Effector CD8-positive, alpha-beta T cell (primary cell): ENCODE measurements around the gene TEX51.

Experiments
- DNase-seq: peaks from one replicate; lab custom pipeline; 2025; lab: John Stamatoyannopoulos, UW

TEX51 gene

DNA sequence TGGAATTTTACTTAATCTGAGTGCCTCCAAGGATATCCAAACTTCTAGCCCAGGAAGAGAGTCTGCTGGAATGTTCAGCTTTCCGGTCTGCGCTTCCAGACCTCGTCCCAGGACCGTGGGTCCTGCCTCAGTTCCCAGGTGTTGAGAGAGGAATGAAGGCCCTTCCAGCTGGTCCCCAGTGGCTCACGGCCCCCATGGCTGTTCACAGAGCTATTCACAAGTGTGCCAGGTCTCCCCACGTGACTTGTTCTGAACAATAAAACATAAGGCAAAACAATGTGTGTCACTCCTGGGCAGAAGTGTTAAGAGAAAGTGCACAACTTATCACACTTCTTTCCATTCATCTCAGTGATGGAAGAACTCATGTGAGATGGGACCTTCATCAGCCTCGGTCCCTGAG, 20.1 kb upstream of the TEX51 start:
- no peak for DNase-seq

DNA sequence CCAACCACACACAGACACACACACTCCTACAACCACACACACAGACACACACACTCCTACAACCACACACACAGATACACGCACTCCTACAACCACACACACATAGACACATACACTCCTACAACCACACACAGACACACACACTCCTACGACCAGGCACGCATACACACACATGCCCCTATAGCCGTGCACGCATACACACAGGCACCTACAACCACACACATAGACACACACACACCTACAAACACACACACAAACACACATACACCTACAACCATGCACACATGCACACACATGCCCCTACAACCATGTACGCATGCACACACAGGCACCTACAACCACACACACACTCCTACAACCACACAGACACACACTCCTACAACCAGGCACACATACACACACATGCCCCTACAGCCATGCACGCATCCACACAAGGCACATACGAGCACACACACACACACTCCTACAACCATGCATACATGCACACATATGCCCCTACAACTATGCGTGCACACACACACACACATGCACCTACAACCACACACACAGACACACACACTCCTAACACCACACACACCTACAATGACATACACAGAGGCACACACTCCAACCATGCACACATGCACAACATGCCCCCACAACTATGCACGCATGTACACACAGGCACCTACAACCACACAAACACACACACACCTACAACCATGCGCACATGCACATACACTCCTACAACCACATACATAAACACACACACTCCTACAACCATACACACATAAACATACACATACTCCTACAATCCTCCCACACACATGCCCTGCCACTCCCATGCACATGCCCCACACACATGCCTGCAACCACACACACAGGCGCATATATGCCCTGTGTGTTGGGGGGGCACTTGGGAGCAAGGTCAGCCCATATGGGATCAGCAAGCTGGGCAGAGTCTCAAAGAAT, 19.1 kb upstream of the TEX51 start:
- no peak for DNase-seq

DNA sequence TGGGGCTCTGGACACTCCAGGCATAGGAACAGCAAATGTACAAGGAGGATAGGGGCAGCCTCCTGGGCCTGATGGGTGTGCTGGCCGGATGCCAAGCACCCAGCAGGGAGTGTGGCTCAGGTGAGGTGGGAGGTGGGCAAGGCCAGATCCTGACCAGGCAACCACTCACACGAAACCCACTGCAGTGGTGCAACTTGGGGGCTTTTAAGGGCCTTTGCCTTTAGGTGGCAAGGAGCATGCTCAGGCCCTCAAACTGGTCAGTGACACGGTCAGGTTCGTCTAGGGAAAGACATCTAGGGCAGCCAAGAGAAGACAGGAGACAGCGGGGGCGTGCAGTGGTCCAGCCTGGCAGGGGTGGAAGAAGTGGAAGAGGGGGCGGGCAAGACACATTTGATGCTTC, 18.4 kb upstream of the TEX51 start:
- DNase-seq = no peak

DNA sequence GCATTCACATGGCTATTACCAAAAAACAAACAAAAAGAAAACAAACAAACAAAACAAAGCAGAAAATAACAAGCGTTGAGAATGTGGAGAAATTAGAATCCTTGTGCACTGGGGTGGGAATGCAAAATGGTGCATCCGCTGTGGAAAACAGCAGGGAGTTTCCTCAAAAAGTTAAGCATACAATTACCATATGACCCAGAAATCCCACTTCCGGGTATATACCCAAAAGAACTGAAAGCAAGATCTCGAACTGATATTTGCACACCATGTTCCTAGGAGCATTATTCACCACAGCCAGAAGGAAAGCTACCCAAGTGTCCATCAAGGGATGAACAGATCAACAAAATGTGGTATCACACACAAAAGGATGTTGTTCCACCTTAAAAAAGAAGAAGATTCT, 17.9 kb upstream of the TEX51 start:
- DNase-seq = no peak

DNA sequence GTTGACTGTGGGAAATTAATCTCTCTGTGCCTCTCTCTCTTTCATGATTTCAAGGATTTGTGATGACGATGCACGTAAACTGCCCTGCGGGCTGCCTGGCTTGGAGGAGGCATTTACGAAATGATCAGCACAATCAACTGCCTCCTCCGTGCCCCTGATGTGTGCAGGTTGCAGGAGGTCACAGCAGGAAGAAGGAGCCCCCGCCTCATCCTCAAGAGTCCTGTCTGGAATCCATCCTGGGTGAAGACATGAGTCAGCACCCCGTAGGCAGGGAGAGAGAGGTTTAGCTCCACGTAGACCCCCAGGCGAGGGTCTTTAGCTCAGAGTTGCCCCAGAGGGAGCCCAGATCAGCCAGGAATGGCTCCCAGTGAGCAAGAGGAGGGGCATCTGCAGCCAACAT, 17.1 kb upstream of the TEX51 start:
- DNase-seq = no peak

DNA sequence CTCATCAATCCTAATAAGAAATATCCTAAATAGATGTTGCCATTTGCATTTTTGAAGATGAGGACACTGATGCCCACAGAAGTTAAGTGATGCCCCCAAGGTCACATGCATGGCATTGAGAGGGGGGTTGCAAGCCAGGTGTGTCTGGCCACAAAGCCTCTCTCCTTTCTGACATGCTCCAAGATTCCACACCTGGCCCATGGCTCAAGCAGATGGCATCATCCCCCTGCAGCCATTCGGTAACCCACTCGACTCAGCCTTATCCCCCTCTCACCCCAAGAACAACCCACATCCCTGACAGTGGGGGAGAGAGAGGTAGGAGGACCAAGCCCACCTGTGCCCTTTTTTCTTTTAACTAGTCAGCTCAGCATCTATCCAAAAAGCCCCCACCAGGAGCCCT, 16.5 kb upstream of the TEX51 start:
- DNase-seq = no peak

DNA sequence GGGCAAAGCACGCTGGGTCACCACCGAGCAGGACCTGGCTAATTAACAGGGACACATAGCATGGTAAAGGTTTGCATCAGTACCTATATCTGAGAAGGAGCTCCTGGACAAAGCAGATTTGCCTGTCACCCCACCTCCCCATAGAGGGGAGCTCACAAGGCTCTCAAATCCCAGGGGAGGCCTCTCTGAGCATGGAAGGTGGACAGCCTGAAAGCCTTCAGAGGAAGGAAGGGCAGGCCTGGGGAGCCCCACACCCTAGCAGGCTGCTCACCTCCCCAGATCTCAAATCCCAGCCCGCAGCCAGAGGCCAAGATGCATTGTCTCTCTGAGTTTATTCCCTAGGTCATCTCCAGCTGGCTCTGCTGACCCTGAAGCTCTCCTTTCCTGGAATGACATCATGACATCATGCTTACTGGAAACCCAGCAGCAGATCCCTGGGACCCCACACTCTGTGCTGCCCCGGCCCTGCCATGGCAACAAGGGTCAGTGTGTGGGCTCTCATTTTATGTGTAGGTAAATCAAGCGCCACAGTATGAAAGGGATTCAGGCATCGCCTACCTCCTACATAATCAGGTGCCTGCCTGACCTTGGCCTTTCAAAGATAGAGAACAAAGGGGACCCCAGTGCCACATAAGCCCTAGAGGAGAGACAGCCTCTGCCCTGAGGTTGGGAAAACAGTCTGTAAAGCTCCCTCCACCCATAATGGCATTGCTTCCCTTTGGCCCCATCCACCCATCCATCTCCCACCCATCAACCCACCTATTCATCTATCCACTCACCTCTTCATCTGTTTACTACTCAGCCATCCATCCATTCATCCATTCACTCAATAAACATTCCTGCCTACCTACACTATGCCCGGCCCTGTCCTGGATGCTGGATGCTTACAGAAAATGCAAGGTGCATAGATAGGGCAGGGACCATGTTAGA, 15.7 kb upstream of the TEX51 start:
- DNase-seq = no peak

DNA sequence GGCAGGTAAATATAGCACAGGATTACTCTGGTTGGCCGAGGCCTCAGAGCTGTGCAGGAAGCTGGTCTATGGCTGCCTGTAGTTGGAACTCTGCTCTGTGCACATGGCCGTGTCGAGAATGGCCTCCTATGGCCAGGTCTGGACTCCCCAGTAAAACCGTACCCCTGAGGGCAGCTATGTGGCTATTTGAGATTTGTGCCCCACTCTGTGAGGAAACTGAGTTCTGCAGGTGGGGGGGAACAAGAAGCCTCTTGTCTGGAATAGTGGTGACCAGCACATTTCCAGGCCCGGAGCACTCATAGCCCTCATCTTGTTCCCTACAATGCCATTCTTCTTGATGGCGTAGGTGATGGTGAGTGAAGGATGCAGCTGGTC, 15.0 kb upstream of the TEX51 start:
- DNase-seq = no peak

DNA sequence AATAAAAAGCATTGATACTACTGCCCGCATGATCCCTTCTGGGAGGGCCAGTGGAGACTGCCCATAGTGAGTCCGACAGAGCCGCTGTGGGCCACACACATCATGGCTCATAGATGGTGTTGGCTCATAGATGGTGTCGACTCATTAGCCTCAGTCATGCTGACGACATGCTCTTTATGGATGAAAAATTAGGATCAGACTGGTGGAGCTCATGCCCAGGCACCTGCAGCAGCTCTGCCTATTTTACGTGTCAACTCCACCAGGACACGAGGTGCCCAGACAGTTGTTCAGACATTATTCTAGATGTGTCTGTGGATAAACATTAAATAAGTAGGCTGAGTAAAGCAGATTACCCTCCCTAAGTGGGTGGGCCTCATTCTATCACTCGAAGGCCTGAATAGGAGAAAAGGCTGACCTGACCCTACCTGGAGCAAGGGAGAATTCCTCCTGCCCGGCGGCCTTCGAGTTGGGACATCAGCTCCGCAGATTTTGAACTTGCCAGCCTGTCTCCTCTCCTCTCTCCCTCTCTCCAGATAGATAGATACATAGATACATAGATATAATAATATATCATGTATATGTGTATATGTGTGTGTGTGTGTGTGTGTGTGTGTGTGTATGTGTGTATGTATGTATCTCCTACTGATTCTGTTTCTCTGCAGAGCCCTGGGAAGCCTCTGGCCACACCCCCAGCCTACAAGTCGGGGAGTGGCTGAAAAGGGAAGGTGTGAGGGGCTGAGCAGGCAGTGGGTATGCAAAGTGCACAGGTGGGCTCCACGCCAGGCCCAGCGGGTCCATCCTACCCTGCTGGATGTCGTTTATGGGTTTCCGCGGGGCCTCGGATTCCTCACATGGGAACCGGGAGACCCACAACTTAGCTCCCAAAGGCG, 13.6 kb upstream of the TEX51 start:
- no peak for DNase-seq

DNA sequence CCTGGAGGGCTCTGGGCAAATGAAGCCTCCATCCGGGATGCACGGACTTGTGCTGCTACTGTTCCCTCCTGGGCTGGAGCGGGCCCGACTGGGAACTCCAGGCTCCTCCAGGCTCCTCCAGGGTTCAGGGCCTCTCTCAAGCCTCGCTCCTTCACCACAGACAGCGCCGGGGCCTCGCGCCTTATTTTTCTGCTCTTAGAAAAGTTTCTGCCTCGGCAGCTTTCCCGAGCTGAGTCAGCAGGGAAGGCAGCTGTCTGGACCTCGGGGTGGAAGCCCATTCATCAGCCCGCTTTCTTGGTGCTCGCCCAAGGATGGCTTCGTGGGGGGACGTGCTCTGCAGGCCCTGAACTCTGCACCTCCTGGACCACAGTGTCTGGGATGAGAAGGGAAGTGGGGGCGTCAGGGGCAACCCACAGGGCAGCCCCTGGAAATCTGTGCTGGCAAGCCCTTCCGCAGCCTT, 12.9 kb upstream of the TEX51 start:
- DNase-seq = no peak

DNA sequence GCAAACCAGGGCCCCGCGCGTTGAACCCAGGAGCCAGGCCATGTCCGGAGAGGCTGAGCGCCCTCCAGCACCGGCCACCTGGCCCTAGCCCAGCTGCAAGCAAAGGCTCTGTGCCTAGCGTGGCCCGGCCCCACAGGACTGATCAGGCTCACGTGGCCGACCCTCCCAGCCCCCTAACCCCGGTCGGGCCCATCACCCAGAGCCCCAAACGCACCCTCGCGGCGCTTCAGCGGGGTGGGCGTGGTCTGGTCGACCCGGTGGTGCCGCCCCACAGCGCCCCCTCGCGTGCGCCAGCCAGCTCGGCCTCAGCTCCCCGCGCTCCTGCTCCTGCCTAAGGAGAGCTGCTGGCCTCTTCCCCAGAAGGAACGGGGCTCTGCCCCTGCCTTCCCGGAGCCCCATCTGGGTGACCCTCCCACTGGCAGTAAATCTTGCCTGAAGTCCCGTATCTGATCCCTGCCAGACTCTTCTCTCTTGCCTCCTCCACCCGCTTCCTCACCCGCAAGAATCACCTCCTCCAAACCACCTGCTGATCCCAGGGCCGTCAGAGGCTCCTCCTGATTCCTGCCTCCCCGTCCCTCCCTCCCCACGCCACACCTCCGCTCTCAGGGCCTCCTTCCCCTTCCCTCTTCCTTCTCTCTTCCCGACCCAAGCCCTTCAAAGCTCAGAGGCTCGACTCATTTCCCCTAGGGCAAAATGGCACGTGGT, 12.3 kb upstream of the TEX51 start:
- peak; percentile 6 for DNase-seq

DNA sequence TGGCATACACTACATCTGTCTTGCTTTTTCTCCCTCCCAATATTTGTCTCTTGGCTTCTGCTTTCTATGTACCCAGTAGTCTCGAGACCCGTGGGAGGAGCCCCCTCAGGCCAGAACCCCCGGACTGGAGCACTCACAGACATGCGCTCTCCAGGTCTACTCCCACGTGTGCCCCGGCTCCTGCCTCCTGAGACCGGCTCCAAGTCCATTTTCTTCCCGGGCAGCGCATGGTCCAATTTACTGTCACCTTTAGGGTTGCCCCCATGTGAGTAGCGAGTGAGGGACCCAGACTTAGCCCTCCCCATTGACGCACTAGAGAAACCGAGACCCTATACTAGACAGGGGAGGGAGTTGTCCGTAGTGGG, 11.8 kb upstream of the TEX51 start:
- DNase-seq = no peak

DNA sequence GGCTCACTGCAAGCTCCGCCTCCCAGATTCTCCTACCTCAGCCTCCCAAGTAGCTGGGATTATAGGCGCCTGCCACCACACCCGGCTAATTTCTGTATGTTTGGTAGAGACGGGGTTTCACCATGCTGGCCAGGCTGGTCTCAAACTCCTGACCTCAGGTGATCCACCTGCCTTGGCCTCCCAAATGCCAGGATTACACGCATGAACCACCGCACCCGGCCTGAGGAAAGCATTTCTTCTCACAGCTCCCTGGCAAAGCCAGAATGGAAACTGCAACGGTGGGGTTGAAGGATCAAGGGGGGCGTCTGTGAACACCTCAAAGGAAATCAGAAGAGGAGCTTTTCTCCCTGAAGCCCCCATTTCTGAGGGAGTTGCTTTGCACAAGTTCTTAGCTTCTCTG, 11.2 kb upstream of the TEX51 start:
- no peak for DNase-seq

DNA sequence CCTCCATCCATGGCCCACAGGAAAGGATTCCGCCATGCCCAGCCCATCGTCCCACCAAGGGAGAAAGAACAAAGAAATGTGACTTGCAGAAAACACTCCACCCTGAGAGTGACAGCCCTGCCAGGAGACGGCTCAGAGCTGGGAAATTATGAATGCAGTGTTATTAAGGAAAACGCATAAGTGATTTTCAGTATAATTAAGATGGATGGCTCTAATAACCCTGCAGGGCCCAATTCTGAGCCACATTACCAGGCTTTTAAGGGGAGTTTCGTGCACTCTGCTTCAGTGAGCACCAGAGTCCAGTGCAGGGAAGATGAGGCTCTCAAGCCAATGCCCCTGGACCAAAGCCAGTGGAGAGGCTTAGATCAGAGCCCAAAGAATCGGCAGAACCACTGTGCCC, 10.6 kb upstream of the TEX51 start:
- no peak for DNase-seq

DNA sequence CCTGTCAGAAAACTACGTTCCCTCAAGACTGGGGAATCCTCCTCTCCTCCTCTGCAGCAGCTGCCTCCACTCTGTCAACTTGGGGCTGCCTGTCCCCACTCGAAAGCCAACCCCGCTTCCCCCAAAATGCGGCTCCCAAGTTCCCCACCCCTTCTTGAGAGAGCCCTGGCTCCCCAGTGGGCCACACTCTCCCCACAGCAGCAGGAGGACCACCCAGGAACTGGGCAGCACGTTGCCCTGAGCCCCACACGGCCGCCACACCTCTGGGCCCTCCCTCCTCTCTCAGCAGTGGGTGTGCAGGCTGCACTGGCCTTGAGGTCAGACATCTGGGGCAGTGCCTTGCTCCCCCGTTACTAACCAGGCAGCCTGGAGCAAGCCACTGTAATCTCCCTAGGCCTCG, 9.6 kb upstream of the TEX51 start:
- DNase-seq = no peak

DNA sequence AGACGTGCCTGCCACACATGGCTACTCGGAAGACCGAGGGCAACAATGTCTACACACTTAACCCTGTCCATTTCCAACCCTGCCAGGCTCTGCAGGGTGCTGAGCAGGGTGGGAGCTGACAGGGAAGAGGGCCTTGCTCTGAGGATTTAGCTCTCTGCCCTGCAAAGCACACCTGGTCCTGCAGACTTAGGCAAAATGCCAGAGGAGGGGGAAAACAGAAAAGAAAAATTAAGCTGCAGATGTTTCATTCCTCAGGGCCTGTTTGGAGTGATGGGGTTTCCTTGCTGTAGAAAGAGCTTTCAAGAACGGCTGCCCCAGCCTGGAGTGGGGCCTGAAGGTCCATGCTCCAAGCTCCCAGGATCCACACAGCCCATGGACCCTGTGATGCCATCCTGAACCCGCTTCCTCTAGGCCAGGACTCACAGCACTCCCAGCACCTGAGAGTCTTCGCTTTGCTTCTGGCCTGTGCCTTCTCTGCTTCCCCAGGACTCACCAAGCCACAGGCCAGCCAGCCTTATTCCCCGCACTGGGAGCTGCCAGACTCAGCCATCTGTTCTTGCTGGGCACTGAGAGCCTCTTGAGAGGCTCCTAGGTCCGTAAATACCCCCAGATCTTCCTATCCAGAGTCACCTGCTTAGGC, 9.1 kb upstream of the TEX51 start:
- no peak for DNase-seq

DNA sequence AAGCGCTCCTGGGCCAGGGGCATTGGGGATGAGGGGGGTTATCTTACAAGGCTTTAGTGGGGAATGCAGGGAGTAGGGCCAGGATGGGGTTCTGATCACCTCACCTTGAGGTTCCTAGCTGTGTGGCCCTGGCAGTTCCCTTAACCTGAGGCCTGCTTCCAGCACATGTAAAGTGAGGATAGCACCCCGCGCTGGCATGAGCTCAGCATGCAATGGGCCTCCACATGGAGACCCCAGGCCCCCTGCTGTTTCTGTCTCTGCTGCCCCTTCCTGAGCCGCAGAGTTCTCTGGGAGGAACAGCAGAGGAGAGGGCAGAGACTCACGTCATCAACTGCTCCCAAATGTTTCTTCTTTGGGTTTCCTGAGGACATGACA, 8.6 kb upstream of the TEX51 start:
- no peak for DNase-seq

DNA sequence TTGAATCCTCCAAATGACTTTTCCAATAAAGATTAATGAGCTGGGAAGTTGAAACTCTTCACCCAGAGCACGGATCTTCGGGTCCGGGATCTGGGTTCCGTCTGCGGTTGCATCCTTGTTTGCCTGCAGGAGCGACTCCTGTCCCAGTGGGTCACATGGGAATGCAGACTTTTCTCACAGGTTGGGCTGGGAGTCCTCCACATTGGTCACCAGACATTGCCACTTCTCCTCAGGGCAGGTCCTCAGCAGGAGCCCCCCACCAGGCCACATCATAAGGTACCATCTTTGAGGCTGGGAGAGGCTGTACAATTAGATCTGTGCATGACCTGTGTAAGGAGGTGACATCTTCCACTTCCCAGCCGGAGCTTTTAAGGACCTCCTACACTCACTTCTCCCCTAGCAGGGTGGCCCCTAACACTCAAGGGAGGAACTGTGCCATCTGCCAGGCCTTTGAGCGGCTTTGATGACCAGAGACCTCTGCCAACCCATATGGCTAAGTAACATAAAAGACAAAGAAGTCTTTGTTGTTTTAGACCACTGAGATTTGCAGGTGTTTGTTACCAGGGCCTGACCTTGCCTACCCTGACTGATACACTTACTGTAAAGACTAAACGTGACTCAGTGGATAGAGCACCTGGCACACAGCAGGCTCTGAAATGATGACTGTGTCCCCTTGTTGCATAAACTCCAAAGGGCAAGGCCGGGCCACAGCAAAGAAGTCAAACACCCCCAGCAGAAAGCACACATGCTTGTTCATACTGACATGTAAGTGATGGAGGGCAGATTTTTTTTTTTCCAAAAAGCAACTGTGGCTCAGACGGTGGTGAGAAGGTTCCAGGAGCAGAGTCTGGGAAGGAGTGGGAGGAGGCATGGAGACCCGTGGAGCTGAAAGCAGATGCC, 7.9 kb upstream of the TEX51 start:
- DNase-seq = no peak

DNA sequence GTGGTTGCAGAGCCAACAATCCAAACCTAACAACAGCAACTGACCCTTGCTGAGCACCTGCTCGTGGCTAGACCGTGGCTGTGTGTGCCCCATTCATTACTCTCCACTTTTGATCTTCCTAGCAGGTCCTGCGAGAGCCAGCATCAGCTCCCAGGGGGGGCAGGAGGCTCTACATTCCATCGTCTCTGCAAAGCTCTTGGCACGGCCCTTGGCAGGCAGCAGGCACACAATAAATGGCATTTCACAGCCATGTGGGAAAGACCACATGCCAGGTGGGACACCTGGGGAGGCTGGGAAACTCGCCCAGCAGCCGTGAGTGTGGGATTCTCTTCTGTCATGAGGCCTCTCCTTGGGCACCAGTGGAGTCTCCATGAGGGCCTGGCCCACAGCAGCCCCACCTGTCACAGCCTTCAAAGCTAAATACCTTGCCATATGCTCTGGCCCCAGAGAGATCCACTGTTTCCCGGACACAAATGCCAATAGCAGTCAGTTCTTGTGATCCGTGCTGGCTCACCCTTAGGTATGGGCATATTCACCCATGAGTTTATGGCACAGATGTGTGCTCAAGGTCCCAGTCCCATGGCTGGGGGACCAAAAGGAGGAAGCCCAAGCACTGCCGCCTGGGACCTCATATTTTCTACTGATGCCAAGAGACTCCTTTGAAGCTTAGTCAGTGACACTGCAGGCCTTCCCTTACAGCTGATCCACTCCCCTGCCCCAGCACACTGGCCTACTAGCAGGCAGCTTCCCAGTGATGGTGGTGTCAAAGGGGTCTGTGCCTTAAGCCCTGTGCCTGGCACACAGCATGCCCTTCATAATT, 6.8 kb upstream of the TEX51 start:
- no peak for DNase-seq
